Upper lobe of left lung (tissue), 4 donors: Measurements from ENCODE around the gene ZNF14.

Experiments
- POLR2A ChIP-seq, 4 donors: fragments of 450-650 bp; IDR thresholded peaks; one replicate each; pipeline ENCODE4 v1.5.1; 2016 to 2017; ENCODE audit warnings: antibody characterized with exemption in 4 of 4, mild to moderate bottlenecking in 2 of 4
- TF ChIP-seq, protein P1 (sequence below), 6 experiments: fragments of 450-650 bp in 4 of 6; fragments of 200-600 bp in 2 of 6; sonication (generic) in 2 of 6; IDR thresholded peaks; one replicate each; pipeline ENCODE4 v1.5.1; 2016 to 2019; ENCODE audit warnings: antibody characterized with exemption in 6 of 6

DNA sequence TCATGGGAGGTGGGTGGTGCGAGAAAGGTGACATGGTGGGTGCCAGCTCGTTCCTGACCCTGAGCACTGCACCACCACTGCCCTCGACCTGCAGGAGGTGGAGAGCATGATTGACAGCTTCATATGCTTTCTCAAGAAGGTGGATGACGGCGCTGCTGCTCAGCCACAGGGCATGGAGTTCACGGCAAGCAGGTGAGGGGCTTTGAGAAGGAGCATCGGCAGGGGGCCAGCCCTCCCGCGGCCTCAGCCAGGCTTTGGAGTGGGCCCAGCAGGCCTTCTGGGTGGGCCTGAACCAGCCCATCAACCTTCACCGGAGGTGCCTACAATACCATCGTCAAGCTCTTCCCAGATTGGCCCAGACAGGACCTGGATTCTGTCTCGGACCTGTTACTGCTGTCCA is 18.9 kb upstream of the ZNF14 start:
- TF ChIP-seq, protein P1, sequence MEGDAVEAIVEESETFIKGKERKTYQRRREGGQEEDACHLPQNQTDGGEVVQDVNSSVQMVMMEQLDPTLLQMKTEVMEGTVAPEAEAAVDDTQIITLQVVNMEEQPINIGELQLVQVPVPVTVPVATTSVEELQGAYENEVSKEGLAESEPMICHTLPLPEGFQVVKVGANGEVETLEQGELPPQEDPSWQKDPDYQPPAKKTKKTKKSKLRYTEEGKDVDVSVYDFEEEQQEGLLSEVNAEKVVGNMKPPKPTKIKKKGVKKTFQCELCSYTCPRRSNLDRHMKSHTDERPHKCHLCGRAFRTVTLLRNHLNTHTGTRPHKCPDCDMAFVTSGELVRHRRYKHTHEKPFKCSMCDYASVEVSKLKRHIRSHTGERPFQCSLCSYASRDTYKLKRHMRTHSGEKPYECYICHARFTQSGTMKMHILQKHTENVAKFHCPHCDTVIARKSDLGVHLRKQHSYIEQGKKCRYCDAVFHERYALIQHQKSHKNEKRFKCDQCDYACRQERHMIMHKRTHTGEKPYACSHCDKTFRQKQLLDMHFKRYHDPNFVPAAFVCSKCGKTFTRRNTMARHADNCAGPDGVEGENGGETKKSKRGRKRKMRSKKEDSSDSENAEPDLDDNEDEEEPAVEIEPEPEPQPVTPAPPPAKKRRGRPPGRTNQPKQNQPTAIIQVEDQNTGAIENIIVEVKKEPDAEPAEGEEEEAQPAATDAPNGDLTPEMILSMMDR (IDR thresholded peaks at IDR 0.05): no peak
- TF ChIP-seq POLR2A (IDR thresholded peaks at IDR 0.05): no peak
